Fibroblast of skin of back (primary cell): ENCODE measurements around the gene TCIRG1.

Source experiments
- DNase-seq: peaks from one replicate; pipeline ENCODE4 v3.0.0-alpha.2; 2013

The TCIRG1 gene

GRCh38 chr11:68036717-68037239 is 2.0 kb upstream of the TCIRG1 start:
- no peak for DNase-seq

GRCh38 chr11:68037411-68038225 is 1.2 kb upstream of the TCIRG1 start:
- DNase-seq: no peak

GRCh38 chr11:68038226-68038717 is 553 bp upstream of the TCIRG1 start:
- DNase-seq: no peak

GRCh38 chr11:68039526-68040086 is 781 bp downstream of the TCIRG1 start:
- no peak for DNase-seq

- DNase-seq: peak; percentile 78
Observed at GRCh38 chr11:68040101-68040956, 1.5 kb downstream of the TCIRG1 start.

GRCh38 chr11:68040957-68041591 is 2.2 kb downstream of the TCIRG1 start:
- no peak for DNase-seq

GRCh38 chr11:68041617-68042218 is 2.9 kb downstream of the TCIRG1 start:
- no peak for DNase-seq

GRCh38 chr11:68042219-68043028 is 3.6 kb downstream of the TCIRG1 start:
- DNase-seq: no peak

GRCh38 chr11:68043029-68043348 is 4.2 kb downstream of the TCIRG1 start:
- DNase-seq: no peak

GRCh38 chr11:68043349-68044144 is 4.7 kb downstream of the TCIRG1 start:
- DNase-seq: peak; percentile 75

- no peak for DNase-seq
Observed at GRCh38 chr11:68044145-68044813, 5.5 kb downstream of the TCIRG1 start.

- no peak for DNase-seq
Observed at GRCh38 chr11:68044898-68045351, 6.1 kb downstream of the TCIRG1 start.

- no peak for DNase-seq
Observed at GRCh38 chr11:68047437-68048290, 8.8 kb downstream of the TCIRG1 start.

GRCh38 chr11:68048681-68049508 is 10.1 kb downstream of the TCIRG1 start:
- no peak for DNase-seq

- peak; percentile 21 for DNase-seq
Observed at GRCh38 chr11:68049509-68050370, 10.9 kb downstream of the TCIRG1 start.

- DNase-seq: no peak
Observed at GRCh38 chr11:68050371-68050841, 11.6 kb downstream of the TCIRG1 start.
